ENCODE data around the gene KLHL42.

GRCh38 chr12:27808841-27809240 lies 28.8 kb downstream of the KLHL42 start:
- TF ChIP-seq POLR2A (IDR thresholded peaks at IDR 0.05; ENCODE audit: low read depth, low read length) (no peak), POLR2AphosphoS5 (IDR thresholded peaks at IDR 0.05; ENCODE audit: low read depth, low read length) (no peak)

Data from GM12892 (cell line).